WTC11 (cell line): ENCODE data around the gene FAM118B. TPM values are rescaled to one million over a fixed set of nuclear protein-coding genes. Genes with fewer than 3 reads are reported as not detected.

Experiments
- ARID4B ChIP-seq: sonication (generic); formaldehyde crosslinking; IDR thresholded peaks from 2 replicates; pipeline ENCODE4 v1.8.0; 2023; ENCODE audit warnings: missing genetic modification reagents, mild to moderate bottlenecking, borderline replicate concordance
- ATF3 ChIP-seq: sonication (generic); formaldehyde crosslinking; conservative IDR thresholded peaks from 2 replicates; pipeline ENCODE4 v1.8.1; 2022; ENCODE audit warnings: mild to moderate bottlenecking, missing genetic modification reagents
- FOXP1 ChIP-seq: sonication (generic); formaldehyde crosslinking; IDR thresholded peaks from 2 replicates; pipeline ENCODE4 v1.8.0; 2022; ENCODE audit warnings: missing genetic modification reagents, mild to moderate bottlenecking, moderate library complexity, borderline replicate concordance
- FOXP4 ChIP-seq: sonication (generic); formaldehyde crosslinking; IDR thresholded peaks from 2 replicates; pipeline ENCODE4 v1.8.0; 2022; ENCODE audit warnings: mild to moderate bottlenecking, missing genetic modification reagents
- GABPB1 ChIP-seq: sonication (generic); formaldehyde crosslinking; IDR thresholded peaks from 2 replicates; pipeline ENCODE4 v1.8.1; 2023; ENCODE audit warnings: mild to moderate bottlenecking, missing genetic modification reagents
- KAT7 ChIP-seq: sonication (generic); formaldehyde crosslinking; IDR thresholded peaks from 2 replicates; pipeline ENCODE4 v1.8.1; 2023; ENCODE audit warnings: missing genetic modification reagents, mild to moderate bottlenecking, borderline replicate concordance
- MYBL2 ChIP-seq: sonication (generic); formaldehyde crosslinking; IDR thresholded peaks from 2 replicates; pipeline ENCODE4 v1.8.1; 2023; ENCODE audit warnings: mild to moderate bottlenecking, moderate library complexity, missing genetic modification reagents
- SOX15 ChIP-seq: fragments of 250-450 bp; sonication (Bioruptor Pico); IDR thresholded peaks from 2 replicates; pipeline ENCODE4 v1.9.0; 2021; ENCODE audit warnings: mild to moderate bottlenecking
- TP53 ChIP-seq: sonication (generic); formaldehyde crosslinking; IDR thresholded peaks from 2 replicates; pipeline ENCODE4 v1.8.1; 2023; ENCODE audit warnings: mild to moderate bottlenecking, missing genetic modification reagents
- ZNF232 ChIP-seq: sonication (generic); formaldehyde crosslinking; IDR thresholded peaks from 2 replicates; pipeline ENCODE4 v1.8.0; 2022; ENCODE audit warnings: mild to moderate bottlenecking, missing genetic modification reagents
- total RNA-seq: library from RNA; stranded (reverse); gene quantifications from 3 replicates; pipeline ENCODE4 v1.2.3, GENCODE V29; 2021
- TF ChIP-seq, protein P1 (sequence below): fragments of 250-450 bp; sonication (Bioruptor Pico); IDR thresholded peaks from 2 replicates; pipeline ENCODE4 v1.9.0; 2021; ENCODE audit warnings: mild to moderate bottlenecking, borderline replicate concordance
- TF ChIP-seq, protein P2 (sequence below): sonication (generic); formaldehyde crosslinking; IDR thresholded peaks from 2 replicates; pipeline ENCODE4 v1.8.0; 2023; ENCODE audit warnings: missing genetic modification reagents
- TF ChIP-seq, protein P3 (sequence below): sonication (generic); formaldehyde crosslinking; IDR thresholded peaks from 2 replicates; pipeline ENCODE4 v1.8.0; 2022; ENCODE audit warnings: missing genetic modification reagents

Gene FAM118B
- total RNA-seq, 1 experiment from 2014 or later, result 35.3 TPM

DNA sequence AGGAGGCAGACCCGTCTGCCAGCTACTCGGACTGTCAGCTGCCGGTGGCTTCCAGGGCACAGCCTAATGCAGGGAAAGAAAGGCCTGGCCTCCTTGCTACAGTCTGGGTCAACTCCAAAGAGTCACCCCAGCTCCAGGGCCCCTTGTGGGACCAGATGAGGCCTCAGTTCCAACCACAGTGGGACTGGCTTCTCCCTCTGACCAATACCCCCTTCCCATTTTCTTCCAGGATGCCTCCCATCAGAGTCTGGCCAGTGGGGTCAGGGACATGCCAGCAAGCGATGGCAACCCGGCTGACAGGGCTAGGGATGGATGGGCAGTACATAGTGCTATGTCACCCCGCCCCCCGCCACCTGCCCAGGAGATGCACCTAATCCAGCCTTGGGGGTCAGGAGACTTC lies 36.8 kb upstream of the FAM118B start (continued):
- TF ChIP-seq, protein P1, sequence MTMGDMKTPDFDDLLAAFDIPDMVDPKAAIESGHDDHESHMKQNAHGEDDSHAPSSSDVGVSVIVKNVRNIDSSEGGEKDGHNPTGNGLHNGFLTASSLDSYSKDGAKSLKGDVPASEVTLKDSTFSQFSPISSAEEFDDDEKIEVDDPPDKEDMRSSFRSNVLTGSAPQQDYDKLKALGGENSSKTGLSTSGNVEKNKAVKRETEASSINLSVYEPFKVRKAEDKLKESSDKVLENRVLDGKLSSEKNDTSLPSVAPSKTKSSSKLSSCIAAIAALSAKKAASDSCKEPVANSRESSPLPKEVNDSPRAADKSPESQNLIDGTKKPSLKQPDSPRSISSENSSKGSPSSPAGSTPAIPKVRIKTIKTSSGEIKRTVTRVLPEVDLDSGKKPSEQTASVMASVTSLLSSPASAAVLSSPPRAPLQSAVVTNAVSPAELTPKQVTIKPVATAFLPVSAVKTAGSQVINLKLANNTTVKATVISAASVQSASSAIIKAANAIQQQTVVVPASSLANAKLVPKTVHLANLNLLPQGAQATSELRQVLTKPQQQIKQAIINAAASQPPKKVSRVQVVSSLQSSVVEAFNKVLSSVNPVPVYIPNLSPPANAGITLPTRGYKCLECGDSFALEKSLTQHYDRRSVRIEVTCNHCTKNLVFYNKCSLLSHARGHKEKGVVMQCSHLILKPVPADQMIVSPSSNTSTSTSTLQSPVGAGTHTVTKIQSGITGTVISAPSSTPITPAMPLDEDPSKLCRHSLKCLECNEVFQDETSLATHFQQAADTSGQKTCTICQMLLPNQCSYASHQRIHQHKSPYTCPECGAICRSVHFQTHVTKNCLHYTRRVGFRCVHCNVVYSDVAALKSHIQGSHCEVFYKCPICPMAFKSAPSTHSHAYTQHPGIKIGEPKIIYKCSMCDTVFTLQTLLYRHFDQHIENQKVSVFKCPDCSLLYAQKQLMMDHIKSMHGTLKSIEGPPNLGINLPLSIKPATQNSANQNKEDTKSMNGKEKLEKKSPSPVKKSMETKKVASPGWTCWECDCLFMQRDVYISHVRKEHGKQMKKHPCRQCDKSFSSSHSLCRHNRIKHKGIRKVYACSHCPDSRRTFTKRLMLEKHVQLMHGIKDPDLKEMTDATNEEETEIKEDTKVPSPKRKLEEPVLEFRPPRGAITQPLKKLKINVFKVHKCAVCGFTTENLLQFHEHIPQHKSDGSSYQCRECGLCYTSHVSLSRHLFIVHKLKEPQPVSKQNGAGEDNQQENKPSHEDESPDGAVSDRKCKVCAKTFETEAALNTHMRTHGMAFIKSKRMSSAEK (CRISPR knock-in tag), result no peak
- TF ChIP-seq TP53 (CRISPR knock-in tag) (no peak), ATF3 (no peak), MYBL2 (CRISPR knock-in tag) (no peak), GABPB1 (no peak), KAT7 (CRISPR knock-in tag) (no peak), FOXP1 (no peak), FOXP4 (CRISPR knock-in tag) (no peak), ZNF232 (CRISPR knock-in tag) (no peak), SOX15 (CRISPR knock-in tag) (no peak), ARID4B (no peak)
- TF ChIP-seq, protein P2, sequence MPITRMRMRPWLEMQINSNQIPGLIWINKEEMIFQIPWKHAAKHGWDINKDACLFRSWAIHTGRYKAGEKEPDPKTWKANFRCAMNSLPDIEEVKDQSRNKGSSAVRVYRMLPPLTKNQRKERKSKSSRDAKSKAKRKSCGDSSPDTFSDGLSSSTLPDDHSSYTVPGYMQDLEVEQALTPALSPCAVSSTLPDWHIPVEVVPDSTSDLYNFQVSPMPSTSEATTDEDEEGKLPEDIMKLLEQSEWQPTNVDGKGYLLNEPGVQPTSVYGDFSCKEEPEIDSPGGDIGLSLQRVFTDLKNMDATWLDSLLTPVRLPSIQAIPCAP (CRISPR knock-in tag), result no peak
- TF ChIP-seq, protein P3, sequence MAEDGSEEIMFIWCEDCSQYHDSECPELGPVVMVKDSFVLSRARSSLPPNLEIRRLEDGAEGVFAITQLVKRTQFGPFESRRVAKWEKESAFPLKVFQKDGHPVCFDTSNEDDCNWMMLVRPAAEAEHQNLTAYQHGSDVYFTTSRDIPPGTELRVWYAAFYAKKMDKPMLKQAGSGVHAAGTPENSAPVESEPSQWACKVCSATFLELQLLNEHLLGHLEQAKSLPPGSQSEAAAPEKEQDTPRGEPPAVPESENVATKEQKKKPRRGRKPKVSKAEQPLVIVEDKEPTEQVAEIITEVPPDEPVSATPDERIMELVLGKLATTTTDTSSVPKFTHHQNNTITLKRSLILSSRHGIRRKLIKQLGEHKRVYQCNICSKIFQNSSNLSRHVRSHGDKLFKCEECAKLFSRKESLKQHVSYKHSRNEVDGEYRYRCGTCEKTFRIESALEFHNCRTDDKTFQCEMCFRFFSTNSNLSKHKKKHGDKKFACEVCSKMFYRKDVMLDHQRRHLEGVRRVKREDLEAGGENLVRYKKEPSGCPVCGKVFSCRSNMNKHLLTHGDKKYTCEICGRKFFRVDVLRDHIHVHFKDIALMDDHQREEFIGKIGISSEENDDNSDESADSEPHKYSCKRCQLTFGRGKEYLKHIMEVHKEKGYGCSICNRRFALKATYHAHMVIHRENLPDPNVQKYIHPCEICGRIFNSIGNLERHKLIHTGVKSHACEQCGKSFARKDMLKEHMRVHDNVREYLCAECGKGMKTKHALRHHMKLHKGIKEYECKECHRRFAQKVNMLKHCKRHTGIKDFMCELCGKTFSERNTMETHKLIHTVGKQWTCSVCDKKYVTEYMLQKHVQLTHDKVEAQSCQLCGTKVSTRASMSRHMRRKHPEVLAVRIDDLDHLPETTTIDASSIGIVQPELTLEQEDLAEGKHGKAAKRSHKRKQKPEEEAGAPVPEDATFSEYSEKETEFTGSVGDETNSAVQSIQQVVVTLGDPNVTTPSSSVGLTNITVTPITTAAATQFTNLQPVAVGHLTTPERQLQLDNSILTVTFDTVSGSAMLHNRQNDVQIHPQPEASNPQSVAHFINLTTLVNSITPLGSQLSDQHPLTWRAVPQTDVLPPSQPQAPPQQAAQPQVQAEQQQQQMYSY (CRISPR knock-in tag), result no peak
